HEK293T (cell line): ENCODE data around the gene SH3BP5.

Experiments used
- BHLHE40 ChIP-seq: fragments of 450-650 bp; IDR thresholded peaks from 2 replicates; pipeline ENCODE4 v1.6.1; 2016; ENCODE audit warnings: mild to moderate bottlenecking, moderate library complexity, borderline replicate concordance
- LEF1 ChIP-seq: fragments of 450-650 bp; IDR thresholded peaks from 2 replicates; pipeline ENCODE4 v1.6.1; 2017; ENCODE audit warnings: mild to moderate bottlenecking, borderline replicate concordance
- NFRKB ChIP-seq: fragments of 450-650 bp; IDR thresholded peaks from 2 replicates; pipeline ENCODE4 v1.6.1; 2016; ENCODE audit warnings: mild to moderate bottlenecking, moderate library complexity
- SP1 ChIP-seq: fragments of 450-650 bp; IDR thresholded peaks from 2 replicates; pipeline ENCODE4 v1.6.1; 2017
- SUZ12 ChIP-seq: fragments of 450-650 bp; IDR thresholded peaks from 2 replicates; pipeline ENCODE4 v1.6.1; 2016; ENCODE audit warnings: mild to moderate bottlenecking
- TARDBP ChIP-seq: fragments of 450-650 bp; IDR thresholded peaks from 2 replicates; pipeline ENCODE4 v1.6.1; 2016

DNA sequence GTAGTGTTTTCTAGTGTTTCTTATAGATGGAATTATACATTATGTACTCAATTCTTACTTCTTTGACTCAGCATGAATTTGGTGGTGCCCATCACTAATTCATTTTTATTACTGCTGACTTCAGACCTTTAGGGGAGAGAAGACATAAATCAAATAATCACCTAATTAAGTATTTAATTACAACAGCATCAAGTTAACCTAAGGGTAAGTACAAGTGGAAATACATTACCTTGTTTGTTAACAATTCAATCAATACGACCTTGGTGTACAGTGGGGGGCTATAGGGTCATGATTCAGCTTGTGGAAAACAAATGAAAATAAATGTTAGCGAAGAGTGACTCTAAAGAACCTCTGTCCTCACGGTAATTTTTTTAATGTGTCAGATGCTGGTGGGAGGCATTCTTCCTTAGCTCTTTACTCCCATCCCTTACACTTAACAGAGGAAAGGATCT is 126.9 kb downstream of the SH3BP5 start:
- no peak for TF ChIP-seq SP1
- TF ChIP-seq NFRKB: no peak
- TF ChIP-seq SUZ12: no peak
- TF ChIP-seq TARDBP: no peak
- TF ChIP-seq LEF1: no peak
- TF ChIP-seq BHLHE40: no peak
